HUDEP-2 (cell line): Measurements from ENCODE around the gene IKZF3.
"Not testable (repeated sequence)": the region's sequence is repeated elsewhere in the genome, so short reads cannot be mapped to it uniquely, and the experiment has no call there.

Source experiments
- DNase-seq, 76 experiments: peaks; one replicate each; lab custom pipeline; 2025; ENCODE audit not compliant: unreplicated experiment in 76 of 76; lab: John Stamatoyannopoulos, UW

The IKZF3 gene

DNA sequence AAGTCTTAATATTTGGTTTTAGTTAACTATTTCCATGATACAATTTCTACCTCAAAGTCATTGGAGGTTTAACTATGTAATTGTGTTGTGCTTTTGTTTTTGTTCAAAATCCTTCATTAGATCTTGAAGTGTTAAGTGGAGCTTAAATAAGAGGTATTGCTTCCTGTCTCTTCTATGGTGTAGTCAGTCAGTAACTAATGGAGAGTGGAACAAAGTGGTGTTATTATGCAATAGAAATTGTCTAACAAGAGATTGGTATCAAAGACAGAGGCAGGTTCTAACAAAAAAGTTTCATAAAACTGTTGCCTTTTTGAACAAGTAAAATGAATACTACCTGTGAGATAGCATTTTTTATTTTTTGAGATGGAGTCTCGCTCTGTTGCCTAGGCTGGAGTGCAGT lies 81.1 kb downstream of the IKZF3 start:
- DNase-seq, result no peak

DNA sequence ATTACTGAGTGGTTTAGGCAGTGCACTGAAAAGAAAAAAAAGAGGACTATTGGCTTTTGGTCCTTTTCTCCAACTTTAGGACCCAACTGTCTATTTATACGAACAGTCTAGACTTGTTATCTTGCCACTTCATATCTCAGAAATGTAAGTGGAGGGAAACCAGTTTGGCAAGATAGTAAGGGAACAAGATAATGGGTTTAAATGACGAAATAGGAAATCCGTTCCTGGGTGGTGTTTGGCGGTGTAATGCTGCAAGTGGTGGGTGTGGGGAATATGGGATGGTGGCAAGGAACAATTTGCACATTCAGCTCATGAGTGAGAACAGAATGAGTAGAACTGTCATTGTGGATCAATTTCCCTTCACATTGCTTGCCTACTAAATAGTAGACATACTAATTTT lies 81.6 kb downstream of the IKZF3 start:
- peak in 26 of 76 experiments; percentile 4 to 61 (median 22) for DNase-seq

DNA sequence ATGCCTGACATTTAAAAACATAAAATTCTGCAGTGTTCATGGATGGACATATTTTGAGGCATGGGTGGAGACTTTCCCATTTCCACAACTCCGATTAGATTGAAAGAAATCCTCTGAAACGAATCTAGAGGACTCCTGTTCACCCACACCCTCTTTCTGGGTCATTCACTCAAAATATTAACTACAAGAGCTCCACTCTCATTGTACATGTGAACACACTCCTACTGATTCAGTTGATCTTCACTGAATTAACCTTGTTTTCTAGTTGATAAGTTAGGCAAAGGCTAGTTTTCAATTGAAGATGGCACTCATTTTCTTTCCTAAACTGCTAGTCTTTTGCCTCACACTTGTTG lies 82.3 kb downstream of the IKZF3 start:
- DNase-seq, result no peak

DNA sequence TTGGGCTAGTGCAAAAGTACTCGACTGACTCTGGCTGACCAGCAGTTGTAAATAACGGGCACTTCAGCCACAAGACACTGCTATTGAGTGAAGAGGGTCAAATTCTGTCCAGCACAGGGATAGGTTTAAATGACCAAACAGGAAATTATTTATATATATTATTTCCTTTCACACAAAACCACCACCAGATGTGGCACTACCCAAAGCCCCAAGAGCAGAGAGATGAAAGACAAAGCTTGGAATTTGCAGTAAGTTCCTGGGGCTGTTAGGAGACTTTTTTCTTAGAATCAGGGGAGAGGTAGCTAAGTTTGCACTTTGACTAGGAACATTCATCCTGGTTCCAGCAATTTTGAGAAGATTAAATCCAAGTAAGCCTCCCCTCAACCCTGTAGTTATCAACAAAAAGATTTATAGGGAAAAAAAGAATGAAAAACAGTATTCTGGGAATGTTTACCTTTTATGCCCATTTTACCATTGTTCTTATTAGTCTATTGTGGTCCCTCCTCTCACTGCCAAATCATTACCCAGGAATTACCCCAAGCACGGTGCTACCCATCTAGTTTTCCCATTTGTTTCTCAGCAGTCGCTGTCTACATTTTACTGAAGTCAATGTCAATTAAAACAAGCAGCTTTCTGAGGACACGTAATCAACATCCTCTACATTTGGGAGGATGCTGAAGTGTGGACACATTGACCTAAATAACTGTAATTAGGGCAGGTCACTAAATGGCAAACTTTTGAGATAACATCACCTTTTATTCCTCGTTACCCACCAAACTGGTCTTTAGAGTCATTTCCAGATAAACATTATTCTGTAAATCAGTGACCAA lies 82.9 kb downstream of the IKZF3 start:
- DNase-seq, result no peak

DNA sequence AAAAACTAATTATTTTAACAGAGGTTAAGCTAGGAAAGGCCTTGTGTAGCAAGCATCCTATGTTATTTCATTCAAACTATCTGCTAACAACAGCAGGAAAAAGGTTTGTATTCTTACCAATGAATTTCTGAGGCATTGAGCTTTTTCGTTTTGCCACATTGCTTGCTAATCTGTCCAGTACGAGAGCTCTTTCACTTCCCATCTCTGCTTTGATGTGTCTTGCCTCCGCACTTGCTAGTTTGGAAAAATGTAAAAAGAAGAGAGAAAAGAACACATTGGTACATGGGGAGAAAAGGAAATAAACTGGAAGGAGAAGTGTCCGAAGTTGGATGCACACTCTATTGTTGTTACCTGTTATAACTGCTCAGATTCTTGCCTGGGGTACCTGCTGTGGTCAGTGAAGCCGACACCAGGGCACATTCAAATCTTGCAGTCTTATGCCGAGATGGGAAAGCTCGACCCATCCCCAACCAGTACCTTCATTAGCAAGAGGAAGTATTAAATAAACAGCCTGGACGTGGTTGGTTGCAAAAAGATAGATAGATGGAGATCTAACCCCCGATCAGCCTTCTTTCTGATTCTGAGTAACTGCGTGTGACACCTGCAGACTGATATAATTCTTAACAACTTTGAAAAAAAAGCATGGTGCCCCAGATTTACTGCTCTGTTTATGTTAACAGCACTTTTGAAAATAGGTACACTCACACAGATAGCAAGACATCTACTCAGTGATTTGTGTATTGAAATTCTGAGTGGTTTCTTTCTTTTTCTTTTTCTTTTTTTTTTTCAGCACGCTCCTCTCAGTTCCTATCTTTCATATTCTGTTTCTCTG lies 86.4 kb downstream of the IKZF3 start:
- DNase-seq, result no peak

DNA sequence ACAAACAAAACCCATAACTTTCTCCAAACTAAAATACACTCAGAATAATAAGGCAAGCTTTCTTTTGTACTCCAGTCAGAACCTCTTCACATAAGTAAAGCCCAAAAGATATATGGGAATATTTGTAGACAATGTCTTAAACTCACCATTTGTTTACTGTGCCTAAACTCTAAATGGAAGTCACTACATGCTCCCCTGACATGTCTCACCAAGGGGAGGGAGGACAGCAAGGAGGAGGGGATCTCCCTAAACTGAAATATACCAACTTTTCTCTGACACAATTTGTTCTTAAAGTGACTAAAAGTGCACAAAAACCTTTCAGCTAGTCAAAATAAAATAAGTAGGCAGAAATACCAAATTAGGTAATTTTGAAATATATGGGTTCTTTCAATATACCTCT lies 87.9 kb downstream of the IKZF3 start:
- DNase-seq, result no peak

DNA sequence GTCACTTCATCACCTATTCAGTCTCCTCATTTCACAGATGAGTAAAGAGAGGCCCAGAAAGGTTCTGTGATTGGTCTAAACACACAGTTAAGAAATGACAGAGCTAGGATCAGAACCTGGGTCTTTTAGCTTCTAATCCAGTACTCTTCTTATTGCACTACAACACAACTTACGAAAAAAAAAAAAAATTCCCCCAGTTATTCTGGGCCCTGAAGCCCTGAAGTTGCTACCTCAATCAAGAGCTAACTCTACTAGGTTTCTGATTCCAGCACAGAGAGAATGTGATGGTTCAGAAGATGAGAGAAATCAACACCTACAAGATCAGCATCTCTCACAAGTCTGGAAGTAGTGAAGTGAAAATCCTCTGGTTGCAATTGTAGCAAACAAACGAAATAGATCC lies 89.1 kb downstream of the IKZF3 start:
- no peak for DNase-seq

DNA sequence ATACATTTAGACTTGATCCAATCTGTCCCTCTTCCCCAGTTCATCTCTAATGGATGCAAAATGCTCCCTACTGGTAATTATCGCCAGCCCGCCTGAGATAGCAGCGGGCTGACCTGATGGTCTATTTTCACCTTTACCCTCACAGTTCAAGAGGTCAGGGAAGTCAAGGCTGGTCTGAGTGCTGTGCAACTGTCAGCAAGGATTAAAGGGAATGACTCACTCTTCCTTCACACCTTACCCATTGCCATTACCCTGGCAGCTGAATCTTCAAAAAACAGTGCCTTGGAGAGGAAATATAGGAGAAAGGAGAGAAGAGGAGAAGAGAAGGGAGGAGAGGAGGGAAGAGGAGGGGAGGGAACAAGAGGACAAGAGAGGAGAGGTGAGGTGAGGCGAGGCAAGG lies 90.1 kb downstream of the IKZF3 start:
- DNase-seq, result no peak

DNA sequence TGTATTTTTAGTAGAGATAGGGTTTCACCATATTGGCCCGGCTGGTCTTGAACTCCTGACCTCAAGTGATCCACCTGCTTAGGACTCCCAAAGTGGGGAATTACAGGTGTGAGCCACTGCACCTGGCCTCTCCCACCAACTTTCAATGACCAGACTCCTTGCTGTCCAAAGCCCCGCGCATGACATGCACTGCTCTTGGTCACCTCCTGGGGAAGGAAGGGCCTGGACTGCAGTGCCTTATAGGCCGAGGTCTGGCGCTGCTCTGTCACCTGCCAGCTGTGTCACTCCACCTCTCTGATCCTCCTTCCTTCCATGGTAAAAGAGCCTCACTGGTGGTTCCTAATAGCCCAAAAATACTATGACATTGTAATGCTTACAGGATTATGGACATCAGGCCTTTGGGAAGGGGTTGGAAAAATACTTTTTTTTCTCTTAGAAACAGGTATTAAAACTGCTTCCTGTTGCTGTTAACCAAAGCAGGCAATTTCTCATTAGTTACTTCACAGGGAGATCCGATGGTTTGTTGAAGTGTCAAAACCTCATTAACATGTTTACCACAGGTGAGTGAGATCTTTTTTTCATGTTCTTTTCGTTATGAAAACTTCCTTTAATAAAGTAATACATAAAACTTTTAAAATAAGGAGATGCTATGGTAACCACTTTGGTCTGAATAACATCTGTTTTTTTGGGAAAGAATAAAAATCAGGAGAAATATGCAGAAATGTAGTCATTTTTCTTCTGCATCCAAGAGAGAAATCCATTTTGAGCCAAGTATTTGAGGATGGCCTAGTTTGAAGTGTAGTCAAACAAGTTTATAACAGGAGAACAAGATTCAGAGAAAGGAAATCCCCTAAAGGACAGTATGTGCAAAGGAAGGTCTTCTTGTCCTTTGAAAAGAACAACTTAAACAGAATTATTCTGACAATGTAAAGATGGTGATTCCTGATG lies 90.9 kb downstream of the IKZF3 start:
- no peak for DNase-seq

DNA sequence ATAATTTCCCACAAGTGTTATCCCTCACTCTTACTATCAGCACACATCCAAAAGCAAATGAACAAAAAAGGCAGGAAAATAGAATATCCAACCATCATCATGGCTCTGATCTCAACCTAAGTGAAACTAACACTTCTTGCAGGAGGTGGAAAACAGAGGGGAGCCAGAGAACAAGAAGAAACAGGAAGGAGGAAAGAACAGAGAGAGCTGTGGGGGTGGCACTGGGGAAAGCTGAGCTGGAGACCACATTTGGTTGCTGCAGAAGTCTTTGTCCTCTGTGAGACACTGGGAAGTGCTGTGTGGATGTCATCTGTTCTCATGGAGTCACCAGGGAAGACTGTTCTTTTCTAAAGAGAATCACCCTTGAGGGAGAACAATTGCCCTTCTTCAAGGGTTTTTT lies 91.7 kb downstream of the IKZF3 start:
- DNase-seq, result no peak

DNA sequence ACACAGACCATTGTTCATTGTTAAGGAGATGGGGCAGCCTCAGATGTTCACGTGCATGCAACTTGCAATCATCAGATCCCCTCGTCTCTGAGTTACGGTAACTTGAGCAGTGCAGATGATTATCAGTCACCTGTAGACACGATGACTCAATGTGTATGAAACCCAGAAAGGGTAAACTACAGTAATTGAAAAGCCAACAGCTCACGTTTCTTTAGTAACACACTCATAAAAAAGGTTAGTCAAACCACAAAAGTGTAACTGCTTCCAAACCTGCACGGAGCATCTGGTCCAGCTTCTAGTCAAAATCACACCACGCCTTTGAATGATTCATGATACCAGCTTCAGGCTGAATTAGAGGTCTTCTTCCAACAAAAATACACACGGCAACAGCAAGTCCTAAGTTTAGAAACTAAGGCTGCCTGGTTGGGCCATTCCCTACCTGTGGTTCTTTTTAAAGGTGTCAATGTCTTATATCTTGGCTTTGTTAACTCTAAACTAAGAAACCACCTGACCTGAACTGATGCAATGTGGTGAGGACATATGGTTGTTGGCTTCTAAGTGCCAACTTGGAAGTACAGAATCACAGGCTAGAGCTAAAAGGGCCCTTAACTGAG lies 94.0 kb downstream of the IKZF3 start:
- DNase-seq, result no peak

DNA sequence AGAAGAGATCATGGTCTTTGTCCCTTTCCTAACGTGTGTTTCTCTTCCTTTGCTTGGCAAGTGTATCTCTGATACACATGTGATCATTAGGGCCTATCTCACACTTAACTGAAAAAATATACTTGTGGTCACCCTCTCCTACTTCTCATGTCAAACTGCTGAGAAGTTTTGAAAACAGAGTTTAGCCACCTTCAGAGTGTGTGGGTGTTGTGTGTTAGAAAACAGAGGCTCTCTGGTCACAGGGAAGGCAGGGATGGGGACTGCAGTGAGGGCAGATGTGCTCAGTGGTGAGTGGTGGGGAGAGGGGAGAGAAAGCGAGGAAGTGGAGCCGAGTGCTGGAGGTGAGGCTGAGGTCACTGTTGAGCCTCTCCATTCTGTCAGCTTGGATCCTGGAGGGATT lies 97.0 kb downstream of the IKZF3 start:
- no peak for DNase-seq

DNA sequence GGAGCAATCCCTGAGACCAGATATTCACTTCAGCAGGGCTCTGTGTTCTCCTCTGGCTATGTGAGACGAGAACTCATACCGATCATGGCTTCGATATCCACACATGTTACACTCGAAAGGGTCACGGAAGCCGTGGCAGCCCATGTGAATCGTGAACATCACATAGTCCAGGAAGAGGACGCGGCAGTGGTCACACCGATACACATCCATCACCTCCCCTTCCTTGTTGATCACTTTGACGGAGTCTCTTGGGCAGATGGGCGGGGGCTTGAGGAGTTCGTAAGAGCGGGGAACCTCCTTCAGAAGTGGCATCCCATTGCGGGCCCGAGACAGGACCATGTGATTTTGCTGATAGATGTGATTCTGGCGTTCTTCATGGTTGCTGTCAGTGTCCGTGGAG lies 98.3 kb downstream of the IKZF3 start:
- DNase-seq, result no peak

DNA sequence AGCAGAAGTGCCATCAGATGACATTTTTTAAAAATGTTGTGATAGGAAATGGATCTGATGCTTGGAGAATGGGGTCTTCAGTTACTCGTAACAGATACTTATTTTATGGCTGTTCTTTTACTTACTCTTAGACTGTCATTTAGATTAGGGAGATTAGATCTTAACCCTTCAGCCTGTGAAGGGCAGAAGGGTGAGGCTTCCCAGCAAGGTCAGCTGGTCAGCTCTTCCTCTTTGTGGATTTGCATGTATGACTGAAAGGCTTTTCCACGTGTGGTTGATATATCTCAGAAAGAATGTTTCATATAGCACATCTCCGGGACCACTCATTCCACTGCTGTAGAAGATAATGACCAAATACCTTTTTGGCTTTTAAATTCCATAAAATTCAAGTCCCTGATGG lies 98.9 kb downstream of the IKZF3 start:
- peak in 2 of 76 experiments; percentile 6 to 7 for DNase-seq

DNA sequence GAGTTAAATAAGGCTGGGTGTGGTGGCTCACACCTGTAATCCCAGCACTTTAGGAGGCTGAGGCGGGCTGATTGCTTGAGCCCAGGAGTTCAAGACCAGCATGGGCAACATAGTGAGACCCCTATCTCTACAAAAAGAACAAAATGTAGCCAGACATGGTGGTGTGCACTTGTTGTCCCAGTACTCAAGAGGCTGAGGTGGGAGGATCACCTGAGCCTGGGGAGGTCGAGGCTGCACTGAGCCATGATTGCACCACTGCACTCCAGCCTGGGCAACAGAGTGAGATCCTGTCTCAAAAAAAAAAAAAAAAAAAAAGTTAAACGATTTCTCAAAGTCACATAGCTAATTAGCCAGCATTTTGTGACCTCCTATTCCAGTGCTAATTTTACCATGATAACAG lies 99.9 kb downstream of the IKZF3 start:
- not testable (repeated sequence) for DNase-seq

DNA sequence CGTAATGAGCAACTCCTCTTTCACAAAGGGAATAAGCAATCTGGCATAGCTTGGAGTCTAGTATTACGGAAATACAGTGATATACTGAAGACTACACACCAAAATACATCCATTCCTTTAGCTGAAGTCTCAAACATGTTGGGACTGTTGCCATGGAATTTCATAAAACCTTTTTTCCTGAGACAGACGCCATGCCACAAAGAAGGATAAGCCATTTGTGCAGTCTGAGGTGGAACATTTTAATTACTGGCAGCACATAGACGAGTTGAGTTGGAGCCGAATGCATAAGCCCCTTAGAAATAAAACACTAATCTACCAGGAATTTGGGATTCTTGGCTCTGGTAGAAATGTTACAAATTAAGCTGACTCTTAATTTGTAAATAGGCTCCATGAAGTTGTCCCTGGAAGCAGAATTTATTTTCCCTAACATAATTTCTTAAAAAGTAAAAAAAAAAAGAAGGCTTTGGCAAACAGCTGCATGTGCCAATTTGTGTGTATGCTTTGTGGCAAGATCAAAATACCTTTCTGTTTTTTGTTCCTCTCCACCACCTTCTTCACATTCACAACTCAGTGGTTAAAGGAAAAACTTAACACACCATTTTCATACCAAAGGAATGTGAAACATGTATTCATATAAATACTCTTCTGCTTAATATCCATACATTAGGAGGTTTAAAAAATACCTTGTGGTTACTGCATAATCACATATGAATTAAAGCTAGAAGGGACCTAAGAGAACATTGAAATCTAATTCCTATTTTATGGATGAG lies 100.9 kb downstream of the IKZF3 start:
- no peak for DNase-seq

DNA sequence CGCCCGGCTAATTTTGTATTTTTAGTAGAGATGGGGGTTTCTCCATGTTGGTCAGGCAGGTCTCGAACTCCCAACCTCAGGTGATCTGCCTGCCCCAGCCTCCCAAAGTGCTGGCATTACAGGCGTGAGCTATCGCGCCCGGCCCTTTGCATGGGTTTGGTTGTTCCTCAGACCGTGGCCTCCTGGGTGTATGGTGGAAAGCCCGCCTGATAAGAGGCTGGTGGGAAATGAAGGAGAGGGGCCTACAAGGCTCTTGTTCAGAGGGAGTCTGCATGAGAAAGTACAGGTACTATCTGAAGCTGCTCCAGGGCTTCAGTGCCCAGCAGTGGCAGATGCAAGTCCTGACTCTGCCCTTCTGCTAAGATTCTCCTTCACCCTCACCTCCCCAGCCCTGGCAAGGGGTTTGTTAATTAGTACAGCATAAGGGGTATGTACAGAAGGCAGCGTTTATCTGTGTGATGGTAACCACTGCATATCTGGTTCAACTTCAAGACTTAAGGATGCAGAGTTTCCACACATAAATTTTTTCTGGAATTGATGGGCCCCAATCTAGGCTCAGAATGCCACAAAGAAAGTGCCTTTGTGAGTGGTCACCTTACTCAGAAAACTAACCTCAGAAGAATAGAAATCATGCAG lies 102.1 kb downstream of the IKZF3 start:
- no peak for DNase-seq

DNA sequence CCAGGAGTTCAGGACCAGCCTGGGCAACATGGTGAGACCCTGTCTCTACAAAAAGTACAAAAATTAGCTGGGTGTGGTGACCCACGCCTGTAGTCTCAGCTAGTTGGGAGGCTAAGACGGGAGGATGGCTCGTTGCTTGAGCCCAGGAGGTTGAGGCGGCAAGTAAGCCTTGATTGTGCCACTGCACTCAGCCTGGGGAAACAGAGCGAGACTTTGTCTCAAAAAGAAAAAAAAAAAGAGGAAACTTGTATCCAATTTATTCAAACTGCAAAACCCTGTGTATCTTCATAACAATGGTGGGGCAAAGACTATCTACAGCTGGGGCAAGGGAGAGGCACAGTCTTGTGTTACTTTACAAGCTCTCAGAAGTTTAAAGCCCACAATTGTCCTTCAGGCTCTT lies 104.9 kb downstream of the IKZF3 start:
- no peak for DNase-seq
